WERI-Rb-1 (cell line): ENCODE measurements around the gene RFX1.

Experiments
- DNase-seq: peaks from one replicate; pipeline ENCODE4 v3.0.0-alpha.2; 2020
- H3K27ac ChIP-seq: fragments of 250-450 bp; sonication (Bioruptor Pico); 2 replicates; pipeline ENCODE4 v1.5.1; 2020; ENCODE audit warnings: mild to moderate bottlenecking, moderate library complexity
- H3K27me3 ChIP-seq: fragments of 250-450 bp; sonication (Bioruptor Pico); 2 replicates; pipeline ENCODE4 v1.5.1; 2021; ENCODE audit warnings: mild to moderate bottlenecking, low read depth, moderate library complexity; ENCODE audit not compliant: insufficient read depth, severe bottlenecking
- H3K36me3 ChIP-seq: fragments of 250-450 bp; sonication (Bioruptor Pico); 2 replicates; pipeline ENCODE4 v1.5.1; 2020; ENCODE audit warnings: mild to moderate bottlenecking, moderate library complexity
- H3K4me3 ChIP-seq: 2 replicates; pipeline ENCODE4 v1.5.1; 2011; ENCODE audit warnings: low read depth, mild to moderate bottlenecking, control low read depth, low read length
- H3K9me3 ChIP-seq: fragments of 250-450 bp; sonication (Bioruptor Pico); 2 replicates; pipeline ENCODE4 v1.5.1; 2021; ENCODE audit warnings: mild to moderate bottlenecking, moderate library complexity; ENCODE audit not compliant: severe bottlenecking
- CTCF ChIP-seq: IDR thresholded peaks from 2 replicates; pipeline ENCODE4 v1.5.1; 2011; ENCODE audit warnings: low read depth, mild to moderate bottlenecking, control low read depth, inconsistent platforms, low read length

RFX1 gene

GRCh38 chr19:13964776-13965175 is 41.3 kb downstream of the RFX1 start:
- Histone ChIP-seq H3K27ac (no peak overlapping the region), H3K27me3 (no peaks in the 10 kb centered on the region), H3K36me3 (peaks cover 67% of the 10 kb centered on the region), H3K4me3 (no peak overlapping the region), H3K9me3 (no peaks in the 10 kb centered on the region)
- no peak for DNase-seq
- TF ChIP-seq CTCF, result no peak

GRCh38 chr19:13963603-13964105 is 42.5 kb downstream of the RFX1 start:
- no peaks in the 10 kb centered on the region for H3K9me3 ChIP-seq
- peaks cover 66% of the 10 kb centered on the region for H3K36me3 ChIP-seq
- H3K27me3 ChIP-seq, result no peaks in the 10 kb centered on the region
- DNase-seq, result no peak
- H3K4me3 ChIP-seq, result no peak overlapping the region
- H3K27ac ChIP-seq, result no peak overlapping the region
- no peak for TF ChIP-seq CTCF

- Histone ChIP-seq H3K9me3 (no peaks in the 10 kb centered on the region), H3K36me3 (peaks cover 66% of the 10 kb centered on the region), H3K27ac (no peak overlapping the region), H3K27me3 (no peaks in the 10 kb centered on the region), H3K4me3 (no peak overlapping the region)
- DNase-seq, result no peak
- no peak for TF ChIP-seq CTCF
These were observed 43.2 kb downstream of the RFX1 start for GRCh38 chr19:13962699-13963602.

- Histone ChIP-seq H3K27ac (no peak overlapping the region), H3K36me3 (peaks cover 67% of the 10 kb centered on the region), H3K27me3 (no peaks in the 10 kb centered on the region), H3K9me3 (no peaks in the 10 kb centered on the region), H3K4me3 (no peak overlapping the region)
- TF ChIP-seq CTCF, result no peak
- DNase-seq, result no peak
These were observed 44.1 kb downstream of the RFX1 start for GRCh38 chr19:13961826-13962698.

GRCh38 chr19:13960863-13961784 is 45.0 kb downstream of the RFX1 start:
- no peaks in the 10 kb centered on the region for H3K9me3 ChIP-seq
- H3K4me3 ChIP-seq, result no peak overlapping the region
- H3K36me3 ChIP-seq, result peaks cover 68% of the 10 kb centered on the region
- no peaks in the 10 kb centered on the region for H3K27me3 ChIP-seq
- no peak for TF ChIP-seq CTCF
- DNase-seq, result no peak
- H3K27ac ChIP-seq, result no peak overlapping the region
